Neural cell (in vitro differentiated cells): ENCODE measurements around the gene FUT8. TPM values are rescaled to one million over a fixed set of nuclear protein-coding genes. Genes with fewer than 3 reads are reported as not detected.

Experiments used
- H2AFZ ChIP-seq: fragments of 200-600, 300-800 bp; sonication (generic), shearing (Covaris generic); 2 replicates; pipeline ENCODE4 v1.6.0; 2014; ENCODE audit warnings: low read depth, mild to moderate bottlenecking, antibody characterized with exemption, low read length, moderate library complexity
- H3F3A ChIP-seq: fragments of 200-600 bp; shearing (Covaris generic); 2 replicates; pipeline ENCODE4 v1.6.1; 2016; ENCODE audit warnings: mild to moderate bottlenecking, moderate library complexity, mixed read lengths, antibody characterized with exemption, low read length; ENCODE audit not compliant: insufficient read depth, poor library complexity, severe bottlenecking
- H3K27ac ChIP-seq: fragments of 200-600, 300-800 bp; sonication (generic), shearing (Covaris generic); 2 replicates; pipeline ENCODE4 v1.5.1; 2014; ENCODE audit warnings: mild to moderate bottlenecking, low read length, moderate library complexity
- H3K27me3 ChIP-seq: fragments of 300-800, 200-600 bp; sonication (generic), shearing (Covaris generic); 2 replicates; pipeline ENCODE4 v1.6.0; 2014; ENCODE audit warnings: mild to moderate bottlenecking, low read depth, low read length, moderate library complexity; ENCODE audit not compliant: insufficient read depth
- H3K36me3 ChIP-seq: fragments of 300-800, 200-600 bp; sonication (generic), shearing (Covaris generic); 2 replicates; pipeline ENCODE4 v1.5.1; 2014; ENCODE audit warnings: mild to moderate bottlenecking, antibody characterized with exemption, low read length, moderate library complexity; ENCODE audit not compliant: insufficient read depth
- H3K4me2 ChIP-seq: fragments of 300-800, 200-600 bp; sonication (generic), shearing (Covaris generic); 2 replicates; pipeline ENCODE4 v1.6.0; 2014; ENCODE audit warnings: mild to moderate bottlenecking, low read length
- H3K4me3 ChIP-seq: fragments of 300-800, 200-600 bp; sonication (generic), shearing (Covaris generic); 2 replicates; pipeline ENCODE4 v1.5.1; 2014; ENCODE audit warnings: mild to moderate bottlenecking, low read length, moderate library complexity
- H3K79me2 ChIP-seq: fragments of 200-600 bp; shearing (Covaris generic); replicated peaks from 2 replicates; pipeline ENCODE4 v1.6.0; 2014; ENCODE audit warnings: mild to moderate bottlenecking, low read length, moderate library complexity; ENCODE audit not compliant: insufficient read depth
- H3K9ac ChIP-seq: fragments of 300-800, 200-600 bp; sonication (generic), shearing (Covaris generic); 2 replicates; pipeline ENCODE4 v1.6.1; 2016; ENCODE audit warnings: mild to moderate bottlenecking, low read length, mixed read lengths
- H3K9me2 ChIP-seq: fragments of 200-600 bp; shearing (Covaris generic); 2 replicates; pipeline ENCODE4 v1.6.1; 2016; ENCODE audit warnings: mild to moderate bottlenecking, low read length, mixed read lengths; ENCODE audit not compliant: insufficient read depth
- H3K9me3 ChIP-seq: fragments of 200-600, 300-800 bp; sonication (generic), shearing (Covaris generic); 2 replicates; pipeline ENCODE4 v1.6.1; 2016; ENCODE audit warnings: mild to moderate bottlenecking, mixed run types, low read length, moderate library complexity, mixed read lengths
- H4K20me1 ChIP-seq: fragments of 200-600 bp; shearing (Covaris generic); 2 replicates; pipeline ENCODE4 v1.6.1; 2016; ENCODE audit warnings: mild to moderate bottlenecking, mixed run types; ENCODE audit not compliant: insufficient read depth
- EP300 ChIP-seq: fragments of 450-650 bp; conservative IDR thresholded peaks from 2 replicates; pipeline ENCODE4 v1.6.1; 2014; ENCODE audit warnings: antibody characterized with exemption, mild to moderate bottlenecking, moderate library complexity; ENCODE audit not compliant: poor library complexity, severe bottlenecking
- EZH2 ChIP-seq: fragments of 200-600, 300-800 bp; shearing (Covaris generic), sonication (generic); IDR thresholded peaks from 2 replicates; pipeline ENCODE4 v1.6.1; 2014; ENCODE audit warnings: antibody characterized with exemption, low read length, borderline replicate concordance, mild to moderate bottlenecking; ENCODE audit not compliant: insufficient read depth, poor library complexity, severe bottlenecking
- MXI1 ChIP-seq: fragments of 450-650 bp; conservative IDR thresholded peaks from 2 replicates; pipeline ENCODE4 v1.6.1; 2014; ENCODE audit warnings: antibody characterized with exemption, mild to moderate bottlenecking; ENCODE audit not compliant: poor library complexity, severe bottlenecking
- POLR2AphosphoS5 ChIP-seq: IDR thresholded peaks from 2 replicates; pipeline ENCODE4 v1.6.1; 2012
- RAD21 ChIP-seq: fragments of 450-650 bp; conservative IDR thresholded peaks from 2 replicates; pipeline ENCODE4 v1.6.1; 2014; ENCODE audit warnings: antibody characterized with exemption, mild to moderate bottlenecking, moderate library complexity
- SMC3 ChIP-seq: fragments of 450-650 bp; conservative IDR thresholded peaks from 2 replicates; pipeline ENCODE4 v1.6.1; 2014; ENCODE audit warnings: antibody characterized with exemption, mild to moderate bottlenecking, moderate library complexity; ENCODE audit not compliant: poor library complexity
- TAF1 ChIP-seq: IDR thresholded peaks from 2 replicates; pipeline ENCODE4 v1.6.1; 2012; ENCODE audit warnings: low read depth
- polyA plus RNA-seq: library from polyadenylated mRNA; depleted of rRNA; stranded (reverse); fragments of >200 nt; gene quantifications from 2 replicates; pipeline ENCODE4 v1.2.3, GENCODE V29; 2014
- TF ChIP-seq, protein P1 (sequence below): fragments of 450-650 bp; IDR thresholded peaks from 2 replicates; pipeline ENCODE4 v1.5.1; 2014; ENCODE audit warnings: antibody characterized with exemption, mild to moderate bottlenecking, moderate library complexity; ENCODE audit not compliant: poor library complexity, severe bottlenecking
- TF ChIP-seq, protein P2 (sequence below): IDR thresholded peaks from 2 replicates; pipeline ENCODE4 v1.6.1; 2012; ENCODE audit warnings: borderline replicate concordance

Gene FUT8
- polyA plus RNA-seq, 1 donor from 2014 or later = 72.8 TPM

- no peak overlapping the region for H2AFZ ChIP-seq
- peaks cover 44% of the 10 kb centered on the region for H3K79me2 ChIP-seq
- peak overlapping the region; percentile 9 for H3K27ac ChIP-seq
- peaks cover 4% of the 10 kb centered on the region for H3F3A ChIP-seq
- no peak overlapping the region for H3K4me3 ChIP-seq
- H3K9me3 ChIP-seq = no peaks in the 10 kb centered on the region
- no peaks in the 10 kb centered on the region for H4K20me1 ChIP-seq
- no peak overlapping the region for H3K4me2 ChIP-seq
- TF ChIP-seq POLR2AphosphoS5 (no peak), EP300 (no peak), MXI1 (no peak), RAD21 (no peak)
- TF ChIP-seq, protein P1, sequence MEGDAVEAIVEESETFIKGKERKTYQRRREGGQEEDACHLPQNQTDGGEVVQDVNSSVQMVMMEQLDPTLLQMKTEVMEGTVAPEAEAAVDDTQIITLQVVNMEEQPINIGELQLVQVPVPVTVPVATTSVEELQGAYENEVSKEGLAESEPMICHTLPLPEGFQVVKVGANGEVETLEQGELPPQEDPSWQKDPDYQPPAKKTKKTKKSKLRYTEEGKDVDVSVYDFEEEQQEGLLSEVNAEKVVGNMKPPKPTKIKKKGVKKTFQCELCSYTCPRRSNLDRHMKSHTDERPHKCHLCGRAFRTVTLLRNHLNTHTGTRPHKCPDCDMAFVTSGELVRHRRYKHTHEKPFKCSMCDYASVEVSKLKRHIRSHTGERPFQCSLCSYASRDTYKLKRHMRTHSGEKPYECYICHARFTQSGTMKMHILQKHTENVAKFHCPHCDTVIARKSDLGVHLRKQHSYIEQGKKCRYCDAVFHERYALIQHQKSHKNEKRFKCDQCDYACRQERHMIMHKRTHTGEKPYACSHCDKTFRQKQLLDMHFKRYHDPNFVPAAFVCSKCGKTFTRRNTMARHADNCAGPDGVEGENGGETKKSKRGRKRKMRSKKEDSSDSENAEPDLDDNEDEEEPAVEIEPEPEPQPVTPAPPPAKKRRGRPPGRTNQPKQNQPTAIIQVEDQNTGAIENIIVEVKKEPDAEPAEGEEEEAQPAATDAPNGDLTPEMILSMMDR = no peak
- TF ChIP-seq, protein P2, sequence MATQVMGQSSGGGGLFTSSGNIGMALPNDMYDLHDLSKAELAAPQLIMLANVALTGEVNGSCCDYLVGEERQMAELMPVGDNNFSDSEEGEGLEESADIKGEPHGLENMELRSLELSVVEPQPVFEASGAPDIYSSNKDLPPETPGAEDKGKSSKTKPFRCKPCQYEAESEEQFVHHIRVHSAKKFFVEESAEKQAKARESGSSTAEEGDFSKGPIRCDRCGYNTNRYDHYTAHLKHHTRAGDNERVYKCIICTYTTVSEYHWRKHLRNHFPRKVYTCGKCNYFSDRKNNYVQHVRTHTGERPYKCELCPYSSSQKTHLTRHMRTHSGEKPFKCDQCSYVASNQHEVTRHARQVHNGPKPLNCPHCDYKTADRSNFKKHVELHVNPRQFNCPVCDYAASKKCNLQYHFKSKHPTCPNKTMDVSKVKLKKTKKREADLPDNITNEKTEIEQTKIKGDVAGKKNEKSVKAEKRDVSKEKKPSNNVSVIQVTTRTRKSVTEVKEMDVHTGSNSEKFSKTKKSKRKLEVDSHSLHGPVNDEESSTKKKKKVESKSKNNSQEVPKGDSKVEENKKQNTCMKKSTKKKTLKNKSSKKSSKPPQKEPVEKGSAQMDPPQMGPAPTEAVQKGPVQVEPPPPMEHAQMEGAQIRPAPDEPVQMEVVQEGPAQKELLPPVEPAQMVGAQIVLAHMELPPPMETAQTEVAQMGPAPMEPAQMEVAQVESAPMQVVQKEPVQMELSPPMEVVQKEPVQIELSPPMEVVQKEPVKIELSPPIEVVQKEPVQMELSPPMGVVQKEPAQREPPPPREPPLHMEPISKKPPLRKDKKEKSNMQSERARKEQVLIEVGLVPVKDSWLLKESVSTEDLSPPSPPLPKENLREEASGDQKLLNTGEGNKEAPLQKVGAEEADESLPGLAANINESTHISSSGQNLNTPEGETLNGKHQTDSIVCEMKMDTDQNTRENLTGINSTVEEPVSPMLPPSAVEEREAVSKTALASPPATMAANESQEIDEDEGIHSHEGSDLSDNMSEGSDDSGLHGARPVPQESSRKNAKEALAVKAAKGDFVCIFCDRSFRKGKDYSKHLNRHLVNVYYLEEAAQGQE = no peak
- no peaks in the 10 kb centered on the region for H3K9me2 ChIP-seq
- H3K27me3 ChIP-seq = no peaks in the 10 kb centered on the region
- no peaks in the 10 kb centered on the region for H3K36me3 ChIP-seq
- H3K9ac ChIP-seq = no peak overlapping the region
Measured at GRCh38 chr14:65550779-65551643, 138.5 kb downstream of the FUT8 start.

- H3F3A ChIP-seq = peaks cover 4% of the 10 kb centered on the region
- H3K27me3 ChIP-seq = no peaks in the 10 kb centered on the region
- peaks cover 47% of the 10 kb centered on the region for H3K79me2 ChIP-seq
- no peak overlapping the region for H3K4me3 ChIP-seq
- no peak overlapping the region for H2AFZ ChIP-seq
- TF ChIP-seq MXI1 (no peak), RAD21 (no peak), EP300 (no peak), TAF1 (no peak), EZH2 (no peak), POLR2AphosphoS5 (no peak), SMC3 (no peak)
- TF ChIP-seq, protein P2 = no peak
- H3K9me2 ChIP-seq = no peaks in the 10 kb centered on the region
- no peaks in the 10 kb centered on the region for H3K36me3 ChIP-seq
- no peaks in the 10 kb centered on the region for H3K9me3 ChIP-seq
- no peak overlapping the region for H3K4me2 ChIP-seq
- no peaks in the 10 kb centered on the region for H4K20me1 ChIP-seq
- H3K9ac ChIP-seq = no peak overlapping the region
- no peak overlapping the region for H3K27ac ChIP-seq
Measured at GRCh38 chr14:65552724-65553123, 140.2 kb downstream of the FUT8 start.
